ENCODE results near the gene TMEM9.

The TMEM9 gene

GRCh38 chr1:201123866-201124265, 30.4 kb downstream of the TMEM9 start (continued):
- TF ChIP-seq, protein P1, sequence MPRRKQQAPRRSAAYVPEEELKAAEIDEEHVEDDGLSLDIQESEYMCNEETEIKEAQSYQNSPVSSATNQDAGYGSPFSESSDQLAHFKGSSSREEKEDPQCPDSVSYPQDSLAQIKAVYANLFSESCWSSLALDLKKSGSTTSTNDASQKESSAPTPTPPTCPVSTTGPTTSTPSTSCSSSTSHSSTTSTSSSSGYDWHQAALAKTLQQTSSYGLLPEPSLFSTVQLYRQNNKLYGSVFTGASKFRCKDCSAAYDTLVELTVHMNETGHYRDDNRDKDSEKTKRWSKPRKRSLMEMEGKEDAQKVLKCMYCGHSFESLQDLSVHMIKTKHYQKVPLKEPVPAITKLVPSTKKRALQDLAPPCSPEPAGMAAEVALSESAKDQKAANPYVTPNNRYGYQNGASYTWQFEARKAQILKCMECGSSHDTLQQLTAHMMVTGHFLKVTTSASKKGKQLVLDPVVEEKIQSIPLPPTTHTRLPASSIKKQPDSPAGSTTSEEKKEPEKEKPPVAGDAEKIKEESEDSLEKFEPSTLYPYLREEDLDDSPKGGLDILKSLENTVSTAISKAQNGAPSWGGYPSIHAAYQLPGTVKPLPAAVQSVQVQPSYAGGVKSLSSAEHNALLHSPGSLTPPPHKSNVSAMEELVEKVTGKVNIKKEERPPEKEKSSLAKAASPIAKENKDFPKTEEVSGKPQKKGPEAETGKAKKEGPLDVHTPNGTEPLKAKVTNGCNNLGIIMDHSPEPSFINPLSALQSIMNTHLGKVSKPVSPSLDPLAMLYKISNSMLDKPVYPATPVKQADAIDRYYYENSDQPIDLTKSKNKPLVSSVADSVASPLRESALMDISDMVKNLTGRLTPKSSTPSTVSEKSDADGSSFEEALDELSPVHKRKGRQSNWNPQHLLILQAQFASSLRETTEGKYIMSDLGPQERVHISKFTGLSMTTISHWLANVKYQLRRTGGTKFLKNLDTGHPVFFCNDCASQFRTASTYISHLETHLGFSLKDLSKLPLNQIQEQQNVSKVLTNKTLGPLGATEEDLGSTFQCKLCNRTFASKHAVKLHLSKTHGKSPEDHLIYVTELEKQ (tag by site-specific recombination; IDR thresholded peaks at IDR 0.05; ENCODE audit: borderline replicate concordance): no peak
- TF ChIP-seq, protein P2, sequence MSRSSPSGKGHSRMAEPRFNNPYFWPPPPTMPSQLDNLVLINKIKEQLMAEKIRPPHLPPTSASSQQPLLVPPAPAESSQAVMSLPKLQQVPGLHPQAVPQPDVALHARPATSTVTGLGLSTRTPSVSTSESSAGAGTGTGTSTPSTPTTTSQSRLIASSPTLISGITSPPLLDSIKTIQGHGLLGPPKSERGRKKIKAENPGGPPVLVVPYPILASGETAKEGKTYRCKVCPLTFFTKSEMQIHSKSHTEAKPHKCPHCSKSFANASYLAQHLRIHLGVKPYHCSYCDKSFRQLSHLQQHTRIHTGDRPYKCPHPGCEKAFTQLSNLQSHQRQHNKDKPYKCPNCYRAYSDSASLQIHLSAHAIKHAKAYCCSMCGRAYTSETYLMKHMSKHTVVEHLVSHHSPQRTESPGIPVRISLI (tag by site-specific recombination; IDR thresholded peaks at IDR 0.05): no peak
- TF ChIP-seq ZNF138 (tag by site-specific recombination; IDR thresholded peaks at IDR 0.05; ENCODE audit: borderline replicate concordance): no peak
- no peak for TF ChIP-seq TRIM28 (IDR thresholded peaks at IDR 0.05; ENCODE audit: borderline replicate concordance, low read length)
- TF ChIP-seq, protein P3, sequence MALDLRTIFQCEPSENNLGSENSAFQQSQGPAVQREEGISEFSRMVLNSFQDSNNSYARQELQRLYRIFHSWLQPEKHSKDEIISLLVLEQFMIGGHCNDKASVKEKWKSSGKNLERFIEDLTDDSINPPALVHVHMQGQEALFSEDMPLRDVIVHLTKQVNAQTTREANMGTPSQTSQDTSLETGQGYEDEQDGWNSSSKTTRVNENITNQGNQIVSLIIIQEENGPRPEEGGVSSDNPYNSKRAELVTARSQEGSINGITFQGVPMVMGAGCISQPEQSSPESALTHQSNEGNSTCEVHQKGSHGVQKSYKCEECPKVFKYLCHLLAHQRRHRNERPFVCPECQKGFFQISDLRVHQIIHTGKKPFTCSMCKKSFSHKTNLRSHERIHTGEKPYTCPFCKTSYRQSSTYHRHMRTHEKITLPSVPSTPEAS (tag by site-specific recombination; IDR thresholded peaks at IDR 0.05): no peak
- TF ChIP-seq ZNF843 (tag by site-specific recombination; IDR thresholded peaks at IDR 0.05): no peak

GRCh38 chr1:201122321-201122957, 31.8 kb downstream of the TMEM9 start:
- POLR2A ChIA-PET: no interaction called here
- Histone ChIP-seq H3K9me3 (ENCODE audit: control insufficient read depth, insufficient read depth, low read depth, low read length) (no peaks in the 10 kb centered on the region), H3K27ac (ENCODE audit: extremely low read depth, low read depth, low read length) (no peak overlapping the region), H3K4me1 (ENCODE audit: control insufficient read depth, insufficient read depth, low read length) (peaks cover 4% of the 10 kb centered on the region; the same call in 1 of the 2 replicates), H3K36me3 (ENCODE audit: control insufficient read depth in 2 of 2, insufficient read depth in 1 of 2, low read length in 2 of 2) (no peaks in the 10 kb centered on the region), H3K4me3 (ENCODE audit: low read depth, low read length) (no peak overlapping the region)
- TF ChIP-seq HOXA7 (CRISPR knock-in tag; IDR thresholded peaks at IDR 0.05; ENCODE audit: borderline replicate concordance) (no peak), ZNF768 (tag by site-specific recombination; IDR thresholded peaks at IDR 0.05) (peak; percentile 60; the same call in 1 of the 2 replicates)
- CTCF ChIA-PET: interaction anchor here (0.6 to 1.1 kb wide), 5 partner anchors 36 to 500 kb away, joined by 3 read pairs; no protein-coding TSS in a partner anchor

DNA sequence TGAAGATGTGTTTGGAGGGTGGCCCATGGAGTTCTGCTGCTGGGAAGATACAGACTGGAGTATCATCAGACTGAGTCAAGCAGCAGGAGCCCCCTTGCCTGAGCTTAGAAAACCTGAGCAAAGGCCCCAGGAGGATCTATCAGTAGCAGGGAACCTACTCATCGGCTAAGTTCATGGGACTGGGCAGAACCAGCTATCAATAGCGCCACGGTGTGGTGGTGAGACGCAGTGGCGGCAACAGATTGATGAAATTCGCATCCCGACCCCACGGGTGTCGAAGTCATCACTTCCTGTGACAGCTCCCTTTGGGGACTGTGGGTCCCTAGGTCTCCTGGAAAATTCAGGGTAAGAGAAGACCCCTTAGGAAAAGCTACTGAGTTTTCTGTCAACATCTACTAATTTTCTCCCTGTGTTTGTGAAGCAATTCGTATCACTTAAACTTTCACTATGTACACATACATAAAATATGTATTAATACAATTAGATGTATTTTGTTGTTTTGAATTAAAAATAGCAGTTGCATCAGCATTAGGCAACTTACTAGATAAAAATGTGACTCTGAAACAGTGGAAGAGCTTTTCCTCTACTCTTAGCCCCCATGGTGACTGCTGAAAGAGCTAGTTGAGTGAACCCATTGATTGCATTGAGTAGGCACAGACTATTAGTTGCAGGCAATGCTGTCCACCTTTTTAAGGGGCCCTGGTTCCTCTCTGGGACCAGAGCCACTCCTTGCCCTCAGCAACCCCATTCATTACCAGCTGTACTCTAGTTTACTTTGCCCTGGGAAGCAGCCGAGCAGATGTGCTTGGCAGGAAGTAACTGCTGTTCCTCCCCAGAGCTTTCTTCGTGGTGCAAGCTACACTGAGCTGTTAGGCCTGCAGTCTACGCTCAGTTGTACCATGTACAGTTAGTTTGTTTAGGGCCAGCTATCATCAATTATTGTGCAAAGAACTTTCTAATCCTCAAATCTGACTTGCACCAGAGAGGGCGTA, 34.8 kb downstream of the TMEM9 start:
- Histone ChIP-seq H3K9me3 (ENCODE audit: control insufficient read depth, insufficient read depth, low read depth, low read length) (no peaks in the 10 kb centered on the region), H3K36me3 (ENCODE audit: control insufficient read depth in 2 of 2, insufficient read depth in 1 of 2, low read length in 2 of 2) (no peaks in the 10 kb centered on the region), H3K27ac (ENCODE audit: extremely low read depth, low read depth, low read length) (no peak overlapping the region), H3K4me1 (ENCODE audit: control insufficient read depth, insufficient read depth, low read length) (no peaks in the 10 kb centered on the region), H3K4me3 (ENCODE audit: low read depth, low read length) (no peak overlapping the region)
- TF ChIP-seq ZNF660 (tag by site-specific recombination; IDR thresholded peaks at IDR 0.05): peak; percentile 76
- 0 out of 2 replicates have a peak, but pooled peaks have one; percentile 10 for TF ChIP-seq GLIS1 (tag by site-specific recombination; IDR thresholded peaks at IDR 0.05)
- TF ChIP-seq ZNF324 (tag by site-specific recombination; IDR thresholded peaks at IDR 0.05): no peak
- peak; percentile 76 for TF ChIP-seq CTCF (tag by site-specific recombination; IDR thresholded peaks at IDR 0.05)
- TF ChIP-seq ZBTB17 (tag by site-specific recombination; IDR thresholded peaks at IDR 0.05): peak; percentile 30; the same call in 1 of the 2 replicates
- TF ChIP-seq ZNF157 (tag by site-specific recombination; IDR thresholded peaks at IDR 0.05): no peak
- peak; percentile 64 for TF ChIP-seq ZNF654 (tag by site-specific recombination; IDR thresholded peaks at IDR 0.05; ENCODE audit: low read depth)
- peak; percentile 79 for TF ChIP-seq ZNF2 (tag by site-specific recombination; IDR thresholded peaks at IDR 0.05)
- 0 out of 2 replicates have a peak, but pooled peaks have one; percentile 48 for TF ChIP-seq ZNF10 (tag by site-specific recombination; IDR thresholded peaks at IDR 0.05)
- POLR2A ChIA-PET: interaction anchor here (0.6 kb wide), 1 partner anchor 45 kb away, joined by 3 read pairs; no protein-coding TSS in a partner anchor
- CTCF ChIA-PET: interaction anchor here (0.5 to 2.7 kb wide), 56 partner anchors 9 to 1726 kb away, joined by 3 to 48 read pairs (median 4); partner anchors contain the start of genes ASCL5, KIF21B and TMEM9

All from HEK293 (cell line).